ENCODE measurements around the gene HECTD4.
"Not testable (repeated sequence)": the region's sequence is repeated elsewhere in the genome, so short reads cannot be mapped to it uniquely, and the experiment has no call there.

HECTD4 gene

GRCh38 chr12:112266473-112266872 is 115.8 kb downstream of the HECTD4 start:
- no peak for DNase-seq (ENCODE audit: low spot score)

- peak; percentile 7 for DNase-seq (ENCODE audit: low spot score)
Measured at GRCh38 chr12:112261559-112261958, 120.7 kb downstream of the HECTD4 start.

GRCh38 chr12:112258926-112259325 is 123.3 kb downstream of the HECTD4 start:
- DNase-seq (ENCODE audit: low spot score), result no peak

- DNase-seq (ENCODE audit: low spot score), result no peak
Measured at GRCh38 chr12:112256780-112257179, 125.5 kb downstream of the HECTD4 start.

GRCh38 chr12:112252184-112252583 is 130.0 kb downstream of the HECTD4 start:
- DNase-seq (ENCODE audit: low spot score), result no peak

- not testable (repeated sequence) for DNase-seq (ENCODE audit: low spot score)
Measured at GRCh38 chr12:112244902-112245301, 137.3 kb downstream of the HECTD4 start.

GRCh38 chr12:112243255-112244110 is 138.7 kb downstream of the HECTD4 start:
- no peak for DNase-seq (ENCODE audit: low spot score)

GRCh38 chr12:112241176-112241575 is 141.1 kb downstream of the HECTD4 start:
- DNase-seq (ENCODE audit: low spot score), result no peak

- no peak for DNase-seq (ENCODE audit: low spot score)
Measured at GRCh38 chr12:112239881-112240280, 142.3 kb downstream of the HECTD4 start.

GRCh38 chr12:112239020-112239419 is 143.2 kb downstream of the HECTD4 start:
- DNase-seq (ENCODE audit: low spot score), result no peak

GRCh38 chr12:112238441-112238840 is 143.8 kb downstream of the HECTD4 start:
- DNase-seq (ENCODE audit: low spot score), result no peak

- no peak for DNase-seq (ENCODE audit: low spot score)
Measured at GRCh38 chr12:112236786-112237185, 145.4 kb downstream of the HECTD4 start.

- no peak for DNase-seq (ENCODE audit: low spot score)
Measured at GRCh38 chr12:112236386-112236785, 145.8 kb downstream of the HECTD4 start.

GRCh38 chr12:112234303-112234702 is 147.9 kb downstream of the HECTD4 start:
- DNase-seq (ENCODE audit: low spot score), result no peak

- no peak for DNase-seq (ENCODE audit: low spot score)
Measured at GRCh38 chr12:112233242-112233641, 149.0 kb downstream of the HECTD4 start.

- no peak for DNase-seq (ENCODE audit: low spot score)
Measured at GRCh38 chr12:112230136-112230535, 152.1 kb downstream of the HECTD4 start.

- no peak for DNase-seq (ENCODE audit: low spot score)
Measured at GRCh38 chr12:112226768-112227167, 155.5 kb downstream of the HECTD4 start.

- not testable (repeated sequence) for DNase-seq (ENCODE audit: low spot score)
Measured at GRCh38 chr12:112220628-112221027, 161.6 kb downstream of the HECTD4 start.

GRCh38 chr12:112219195-112219594 is 163.0 kb downstream of the HECTD4 start:
- no peak for DNase-seq (ENCODE audit: low spot score)

GRCh38 chr12:112218150-112218549 is 164.1 kb downstream of the HECTD4 start:
- no peak for DNase-seq (ENCODE audit: low spot score)

GRCh38 chr12:112217647-112218046 is 164.6 kb downstream of the HECTD4 start:
- DNase-seq (ENCODE audit: low spot score), result no peak

GRCh38 chr12:112216223-112216622 is 166.0 kb downstream of the HECTD4 start:
- DNase-seq (ENCODE audit: low spot score), result no peak

GRCh38 chr12:112214064-112214463 is 168.2 kb downstream of the HECTD4 start:
- DNase-seq (ENCODE audit: low spot score), result no peak
